Measurements from ENCODE around the gene SLAIN2.
"Not testable (repeated sequence)": the region's sequence is repeated elsewhere in the genome, so short reads cannot be mapped to it uniquely, and the experiment has no call there.

SLAIN2 gene

DNA sequence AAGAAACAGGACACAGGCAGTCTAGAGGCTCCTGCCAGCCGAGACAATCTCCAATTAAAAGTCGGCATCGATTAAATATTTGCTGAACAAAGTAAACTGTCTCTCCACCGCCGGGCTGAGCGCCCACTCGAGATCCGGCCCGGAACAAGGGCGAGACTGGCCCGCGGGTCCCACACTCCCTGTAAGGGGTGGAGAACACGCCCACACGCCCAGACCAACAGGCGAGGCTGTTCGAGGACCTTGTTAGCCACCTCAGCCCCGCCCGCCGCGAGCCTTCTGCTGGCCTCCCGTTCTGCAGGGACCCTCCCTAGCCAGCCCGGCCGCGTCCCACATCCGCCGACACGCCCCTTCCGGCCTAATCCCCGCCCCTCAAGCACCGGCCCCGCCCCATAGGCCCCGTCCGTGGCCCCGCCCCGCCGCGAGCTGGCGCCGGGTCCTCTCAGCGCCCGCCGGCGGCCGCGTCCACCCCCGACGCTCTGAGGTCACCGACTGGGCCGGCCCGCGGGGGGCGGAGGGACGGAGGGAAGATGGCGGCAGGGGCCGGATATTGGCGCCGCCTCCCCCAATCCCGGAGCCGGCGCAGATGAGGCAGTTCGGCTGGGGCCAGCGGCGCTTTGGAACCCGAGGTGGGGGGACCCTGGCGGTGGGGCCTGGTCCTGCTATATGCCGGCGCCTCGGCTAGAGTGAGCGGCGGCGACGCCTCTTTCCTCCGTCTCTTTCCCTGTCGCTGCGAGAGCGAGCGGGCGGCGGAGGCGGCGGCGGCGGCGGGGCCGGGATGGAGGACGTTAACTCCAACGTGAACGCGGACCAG, at the start of gene SLAIN2:
TSS of gene SLAIN2 (plus strand) at position 565 of the 811 bp plus-strand sequence. CDS start at position 776, 211 bp downstream.
- DNase-seq (ENCODE audit: low read depth, low spot score) = peak; percentile 88

DNA sequence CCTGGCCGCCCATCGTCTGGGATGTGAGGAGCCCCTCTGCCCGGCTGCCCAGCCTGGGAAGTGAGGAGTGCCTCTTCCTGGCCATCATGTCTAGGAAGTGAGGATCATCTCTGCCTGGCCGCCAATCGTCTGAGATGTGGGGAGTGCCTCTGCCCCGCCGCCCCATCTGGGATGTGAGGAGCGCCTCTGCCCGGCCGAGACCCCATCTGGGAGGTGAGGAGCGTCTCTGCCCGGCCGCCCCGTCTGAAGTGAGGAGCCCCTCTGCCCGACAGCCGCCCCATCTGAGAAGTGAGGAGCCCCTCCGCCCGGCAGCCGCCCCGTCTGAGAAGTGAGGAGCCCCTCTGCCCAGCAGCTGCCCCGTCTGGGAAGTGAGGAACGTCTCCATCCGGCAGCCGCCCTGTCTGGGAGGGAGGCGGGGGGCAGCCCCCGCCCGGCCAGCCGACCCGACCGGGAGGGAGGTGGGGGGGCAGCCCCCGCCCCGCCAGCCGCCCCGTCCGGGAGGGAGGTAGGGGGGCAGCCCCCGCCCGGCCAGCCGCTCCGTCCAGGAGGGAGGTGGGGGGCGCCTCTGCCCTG, 49.0 kb upstream of the SLAIN2 start:
- not testable (repeated sequence) for DNase-seq (ENCODE audit: low read depth, low spot score)

DNA sequence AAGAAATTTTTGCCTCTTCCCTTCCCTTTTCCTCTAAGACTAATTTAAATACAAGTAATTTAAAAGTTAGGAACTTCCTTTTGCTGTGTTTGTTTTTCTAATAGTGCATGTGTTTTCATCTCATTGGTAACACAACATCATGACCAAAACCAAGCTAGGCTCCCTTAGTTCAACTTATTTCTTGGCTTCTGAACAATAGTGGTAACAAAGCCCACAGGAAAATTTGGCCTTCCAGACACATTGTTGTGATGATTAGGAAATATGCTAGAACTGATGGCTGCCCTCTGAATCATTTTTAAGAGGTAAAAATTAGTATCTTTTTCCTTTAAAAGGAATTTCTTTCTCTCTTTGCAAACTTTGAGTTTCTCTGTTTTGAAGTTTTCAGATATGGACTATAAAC, 46.2 kb upstream of the SLAIN2 start:
- DNase-seq (ENCODE audit: low read depth, low spot score) = no peak

- DNase-seq (ENCODE audit: low read depth, low spot score) = no peak
Measured at GRCh38 chr4:48296365-48296764, 45.0 kb upstream of the SLAIN2 start.

- DNase-seq (ENCODE audit: low read depth, low spot score) = no peak
Measured at GRCh38 chr4:48297256-48297846, 44.0 kb upstream of the SLAIN2 start.

DNA sequence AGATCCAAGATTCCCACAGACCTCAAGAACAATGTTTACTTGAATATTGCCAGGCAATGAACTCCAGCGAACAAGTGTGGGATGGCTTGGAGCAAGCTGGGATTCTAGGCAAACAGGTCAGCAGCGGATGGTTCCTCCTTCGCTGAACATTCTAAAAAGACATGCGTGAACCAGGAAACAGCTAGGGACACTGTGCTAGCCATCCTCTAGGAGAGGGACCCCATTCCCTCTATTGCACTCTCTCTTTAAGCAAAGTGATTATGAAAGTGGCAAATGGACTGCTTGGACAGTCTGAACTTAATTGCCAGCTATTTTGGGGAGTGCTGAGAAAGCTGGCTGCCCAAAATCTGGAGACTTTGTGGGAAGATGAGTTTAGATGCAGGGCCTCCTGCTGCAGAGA, 41.8 kb upstream of the SLAIN2 start:
- no peak for DNase-seq (ENCODE audit: low read depth, low spot score)

GRCh38 chr4:48300004-48300403, 41.3 kb upstream of the SLAIN2 start:
- DNase-seq (ENCODE audit: low read depth, low spot score) = no peak

DNA sequence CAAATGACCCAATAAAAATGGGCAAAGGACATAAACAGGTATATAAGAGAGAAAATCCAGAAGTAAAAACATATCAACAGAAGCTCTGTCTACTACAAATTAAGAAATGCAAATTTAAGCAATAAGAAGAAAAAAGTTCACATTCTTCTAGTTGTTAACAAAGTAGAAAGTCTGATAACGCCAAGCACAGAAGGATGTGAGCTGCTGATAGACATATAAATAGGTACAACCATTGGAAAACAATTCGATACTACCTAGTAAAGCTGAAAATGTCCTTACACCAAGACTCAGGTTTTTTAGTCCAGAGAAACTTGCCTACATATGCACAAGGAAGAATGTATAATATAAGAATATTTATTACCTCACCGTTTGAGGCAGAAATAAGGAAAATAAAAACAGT, 35.8 kb upstream of the SLAIN2 start:
- DNase-seq (ENCODE audit: low read depth, low spot score) = no peak

DNA sequence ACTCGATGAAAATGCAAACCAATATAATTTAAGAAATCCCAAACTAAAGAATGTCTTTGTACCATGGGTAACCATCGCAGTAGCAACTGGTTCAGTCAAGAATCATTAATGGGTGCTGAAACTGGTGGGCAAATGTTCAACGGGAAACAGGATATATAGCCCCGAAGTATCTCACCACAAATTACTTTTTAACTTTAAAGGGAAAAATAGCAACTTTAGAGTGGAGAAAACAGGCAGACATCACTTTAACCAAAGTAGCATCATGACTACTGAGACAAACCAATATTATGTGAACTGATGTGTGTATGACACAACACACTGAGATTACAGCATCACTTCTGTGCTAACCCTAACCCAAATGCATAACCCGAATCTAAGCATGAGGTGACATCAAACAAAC, 33.8 kb upstream of the SLAIN2 start:
- no peak for DNase-seq (ENCODE audit: low read depth, low spot score)

GRCh38 chr4:48308901-48309300, 32.4 kb upstream of the SLAIN2 start:
- DNase-seq (ENCODE audit: low read depth, low spot score) = no peak

- no peak for DNase-seq (ENCODE audit: low read depth, low spot score)
Measured at GRCh38 chr4:48311896-48312295, 29.4 kb upstream of the SLAIN2 start.

- not testable (repeated sequence) for DNase-seq (ENCODE audit: low read depth, low spot score)
Measured at GRCh38 chr4:48314746-48315145, 26.6 kb upstream of the SLAIN2 start.

DNA sequence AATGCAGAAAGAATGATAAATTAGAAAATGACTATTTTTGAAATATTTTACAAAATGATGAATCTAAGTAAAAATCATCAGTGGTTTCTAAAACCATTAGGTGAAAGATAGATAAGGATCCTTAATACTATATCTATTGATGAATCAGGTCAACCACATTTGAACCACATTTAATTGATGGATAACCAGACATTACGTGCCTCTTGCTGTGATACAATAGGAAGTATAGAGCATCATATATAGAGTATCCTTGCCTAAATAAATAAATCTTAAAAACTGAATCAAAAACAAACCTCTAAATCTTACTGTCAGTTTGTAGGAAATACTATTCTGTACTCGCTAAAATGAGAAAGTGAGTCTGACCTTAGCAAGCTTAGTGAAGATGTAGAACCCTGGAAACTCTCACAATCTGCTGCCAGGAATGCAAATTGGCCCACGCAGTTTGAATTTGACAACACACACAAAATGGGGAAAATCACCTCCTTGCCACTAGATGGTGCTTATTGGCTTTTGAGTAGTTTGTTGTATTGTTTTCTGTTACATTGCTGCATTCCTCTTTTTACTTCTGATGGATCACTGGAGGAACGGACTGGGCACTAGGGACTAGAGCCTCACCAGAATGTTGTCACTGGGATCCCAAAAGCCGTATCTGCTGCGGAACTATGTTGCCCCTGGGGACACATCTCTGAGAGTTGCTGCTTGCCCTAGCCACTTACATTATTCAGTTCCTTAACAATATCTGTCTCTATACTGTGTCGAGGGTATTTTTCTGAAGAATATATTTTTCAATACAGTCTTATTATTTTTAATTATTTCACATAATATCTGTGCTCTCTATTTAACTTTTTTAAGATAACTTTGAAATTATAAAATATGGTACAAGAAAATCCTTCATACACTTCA, 25.4 kb upstream of the SLAIN2 start:
- DNase-seq (ENCODE audit: low read depth, low spot score) = no peak

DNA sequence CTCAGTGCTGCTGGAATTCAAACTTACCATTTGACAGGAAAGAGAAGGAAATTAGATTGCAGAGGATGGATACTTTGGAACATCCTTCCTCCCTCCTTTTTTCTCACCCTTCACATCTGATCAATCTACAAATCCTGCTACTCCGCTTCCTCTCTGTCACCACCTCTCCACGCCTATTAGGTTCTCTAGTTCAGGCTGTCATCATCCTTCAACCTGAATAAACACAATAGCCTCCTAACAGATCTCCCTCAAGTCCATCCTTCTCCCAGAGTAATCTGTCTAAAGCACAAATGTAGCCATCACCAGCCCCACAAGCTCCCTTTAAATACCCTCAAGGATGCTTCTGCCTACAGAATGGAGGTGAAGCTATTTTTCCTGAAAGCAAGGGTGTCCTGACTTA, 20.0 kb upstream of the SLAIN2 start:
- no peak for DNase-seq (ENCODE audit: low read depth, low spot score)

- no peak for DNase-seq (ENCODE audit: low read depth, low spot score)
Measured at GRCh38 chr4:48322063-48322462, 19.3 kb upstream of the SLAIN2 start.

DNA sequence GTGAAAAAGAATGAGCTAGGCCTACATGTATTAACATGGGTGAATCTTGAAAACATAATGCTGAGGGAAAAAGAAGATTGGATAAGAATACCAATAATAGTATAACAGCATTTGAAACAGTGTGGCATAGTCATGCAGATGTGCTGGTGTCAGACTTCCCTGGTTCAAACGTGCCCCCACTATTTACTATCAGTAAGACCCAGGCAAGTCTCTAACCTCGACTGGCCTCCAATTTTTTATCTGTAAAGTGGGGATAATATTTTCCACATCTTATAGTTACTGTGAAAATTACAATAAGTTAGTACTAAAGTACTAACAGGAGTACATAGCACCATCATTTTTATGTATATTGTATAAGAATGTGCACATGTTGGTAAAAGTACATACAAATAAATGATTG, 17.0 kb upstream of the SLAIN2 start:
- DNase-seq (ENCODE audit: low read depth, low spot score) = no peak

DNA sequence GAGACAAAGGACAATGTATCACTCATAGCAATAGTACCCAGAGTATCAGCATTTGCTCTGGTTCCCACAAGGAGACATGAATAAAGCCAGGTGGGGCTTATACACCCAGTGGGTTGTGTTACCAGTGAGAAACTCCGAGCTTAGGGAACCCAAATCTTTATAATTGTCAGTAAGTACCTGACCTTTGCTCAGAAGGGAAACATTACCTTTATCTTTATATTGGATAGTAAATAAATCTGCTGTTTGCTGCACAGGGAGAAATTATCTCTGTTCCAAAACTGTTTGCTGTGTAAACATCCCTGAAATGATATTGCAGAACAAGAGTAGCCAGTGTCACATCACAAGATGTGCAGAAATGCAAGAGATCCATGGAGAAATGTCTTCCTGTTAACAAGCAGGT, 12.1 kb upstream of the SLAIN2 start:
- no peak for DNase-seq (ENCODE audit: low read depth, low spot score)

DNA sequence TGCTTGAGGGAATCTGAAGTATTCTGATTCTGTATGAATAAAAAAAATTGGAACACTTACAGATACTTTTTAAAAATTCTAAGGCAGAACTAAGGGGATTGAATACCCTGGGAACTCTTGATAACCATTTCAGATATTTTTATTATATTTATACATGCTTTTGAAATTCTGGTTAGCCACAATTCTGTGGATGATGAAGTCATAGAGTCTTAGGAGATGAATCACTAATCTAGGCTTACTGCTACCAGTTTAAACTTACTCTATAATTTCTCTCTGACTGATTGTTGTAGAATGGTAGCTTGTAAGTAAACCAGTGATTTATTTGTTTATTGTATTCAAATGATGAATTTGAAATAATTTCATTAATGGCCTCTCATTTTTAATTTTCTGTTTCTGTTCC, 11.4 kb upstream of the SLAIN2 start:
- no peak for DNase-seq (ENCODE audit: low read depth, low spot score)

DNA sequence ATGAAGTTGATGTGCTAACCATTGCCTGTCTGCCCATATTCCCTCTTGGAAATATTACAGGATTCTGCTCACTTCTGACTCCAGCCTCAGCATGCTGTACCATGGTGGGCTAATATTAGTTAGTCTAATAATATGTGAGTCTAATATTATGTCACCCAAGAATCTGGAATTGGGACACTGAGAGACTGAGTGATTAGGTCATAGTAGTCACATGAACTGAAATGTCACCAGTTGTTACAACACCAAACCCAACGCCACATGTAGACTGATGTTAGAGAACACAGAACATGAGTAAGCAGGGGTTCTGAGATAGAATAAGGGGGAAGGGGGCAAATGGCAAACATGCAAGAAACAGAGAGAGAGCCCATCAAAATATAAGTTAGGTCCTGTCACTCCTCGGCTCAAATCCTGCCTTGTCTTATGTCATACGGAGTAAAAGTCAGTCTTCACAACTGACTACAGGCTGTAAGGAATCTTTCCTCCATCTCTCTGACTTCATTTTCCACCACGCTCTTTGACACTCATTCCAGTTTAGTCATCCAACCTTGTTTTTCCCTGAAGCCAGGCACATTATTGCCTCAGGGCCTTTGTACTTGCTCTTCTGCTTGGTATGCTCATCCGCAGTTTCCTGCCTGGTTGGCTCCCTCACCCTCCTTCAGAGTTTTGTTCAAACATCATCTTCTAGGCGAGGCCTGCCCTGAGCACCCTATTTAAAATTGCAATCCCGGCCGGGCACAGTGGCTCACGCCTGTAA, 9.6 kb upstream of the SLAIN2 start:
- no peak for DNase-seq (ENCODE audit: low read depth, low spot score)

DNA sequence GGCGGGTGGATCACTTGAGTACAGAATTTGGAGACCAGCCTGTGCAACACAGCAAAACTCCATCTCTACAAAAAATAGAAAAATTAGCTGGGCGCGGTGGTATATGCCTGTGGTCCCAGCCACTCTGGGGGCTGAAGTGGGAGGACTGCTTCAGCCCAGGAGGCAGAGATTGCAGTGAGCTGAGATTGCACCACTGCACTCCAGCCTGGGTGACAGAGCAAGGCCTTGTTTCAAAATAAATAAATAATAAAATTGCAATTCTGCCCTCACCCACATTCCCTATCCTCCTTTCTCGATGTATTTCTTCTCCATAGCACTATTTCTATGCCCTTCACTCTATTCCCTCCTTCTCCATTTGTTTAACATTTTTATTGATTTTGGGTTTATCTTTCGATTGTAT, 8.7 kb upstream of the SLAIN2 start:
- no peak for DNase-seq (ENCODE audit: low read depth, low spot score)

GRCh38 chr4:48333587-48333986, 7.7 kb upstream of the SLAIN2 start:
- no peak for DNase-seq (ENCODE audit: low read depth, low spot score)

Measured in brain pericyte (primary cell).